ENCODE data around the gene PRSS21.

The PRSS21 gene

GRCh38 chr16:2830355-2830695 is 13.3 kb downstream of the PRSS21 start:
- Histone ChIP-seq H3K4me1 (ENCODE audit: control insufficient read depth in 1 of 2, insufficient read depth in 1 of 2, low read depth in 1 of 2, low read length in 1 of 2) (peaks cover 12 to 14% of the 10 kb centered on the region in 2 experiments), H3K27me3 (no peaks in the 10 kb centered on the region), H3K4me3 (ENCODE audit: low read depth in 1 of 2, low read length in 1 of 2) (no peak overlapping the region), H3K27ac (no peak overlapping the region), H3K9me3 (no peaks in the 10 kb centered on the region), H3K36me3 (no peaks in the 10 kb centered on the region)
- TF ChIP-seq CTCF (IDR thresholded peaks at IDR 0.05): no peak

- TF ChIP-seq CTCF (IDR thresholded peaks at IDR 0.05): no peak
- no peaks in the 10 kb centered on the region for H3K9me3 ChIP-seq
- no peaks in the 10 kb centered on the region for H3K36me3 ChIP-seq
- H3K4me3 ChIP-seq (ENCODE audit: low read depth in 1 of 2, low read length in 1 of 2): no peak overlapping the region
- no peak overlapping the region for H3K27ac ChIP-seq
- peaks cover 2% of the 10 kb centered on the region for H3K27me3 ChIP-seq
- H3K4me1 ChIP-seq (ENCODE audit: control insufficient read depth in 1 of 2, insufficient read depth in 1 of 2, low read depth in 1 of 2, low read length in 1 of 2): peaks cover 12 to 14% of the 10 kb centered on the region in 2 experiments
Observed at GRCh38 chr16:2831203-2831602, 14.2 kb downstream of the PRSS21 start.

GRCh38 chr16:2833776-2834175 is 16.7 kb downstream of the PRSS21 start:
- Histone ChIP-seq H3K9me3 (no peaks in the 10 kb centered on the region), H3K36me3 (no peaks in the 10 kb centered on the region), H3K4me3 (ENCODE audit: low read depth in 1 of 2, low read length in 1 of 2) (no peak overlapping the region), H3K27ac (no peak overlapping the region), H3K27me3 (peaks cover 24% of the 10 kb centered on the region), H3K4me1 (ENCODE audit: control insufficient read depth in 1 of 2, insufficient read depth in 1 of 2, low read depth in 1 of 2, low read length in 1 of 2) (peaks cover 12 to 14% of the 10 kb centered on the region in 2 experiments)
- TF ChIP-seq CTCF (IDR thresholded peaks at IDR 0.05): no peak

- Histone ChIP-seq H3K27me3 (peaks cover 31% of the 10 kb centered on the region), H3K4me1 (ENCODE audit: control insufficient read depth in 1 of 2, insufficient read depth in 1 of 2, low read depth in 1 of 2, low read length in 1 of 2) (peaks cover 6 to 9% of the 10 kb centered on the region in 2 experiments), H3K27ac (no peak overlapping the region), H3K36me3 (no peaks in the 10 kb centered on the region), H3K4me3 (ENCODE audit: low read depth in 1 of 2, low read length in 1 of 2) (no peak overlapping the region), H3K9me3 (no peaks in the 10 kb centered on the region)
- TF ChIP-seq CTCF (IDR thresholded peaks at IDR 0.05): no peak
Observed at GRCh38 chr16:2834968-2835367, 17.9 kb downstream of the PRSS21 start.

- peaks cover 31% of the 10 kb centered on the region for H3K27me3 ChIP-seq
- no peak for TF ChIP-seq CTCF (IDR thresholded peaks at IDR 0.05)
- H3K27ac ChIP-seq: no peak overlapping the region
- H3K9me3 ChIP-seq: no peaks in the 10 kb centered on the region
- peaks cover 0 to under 1% of the 10 kb centered on the region in 2 experiments for H3K4me1 ChIP-seq (ENCODE audit: control insufficient read depth in 1 of 2, insufficient read depth in 1 of 2, low read depth in 1 of 2, low read length in 1 of 2)
- H3K36me3 ChIP-seq: no peaks in the 10 kb centered on the region
- no peak overlapping the region for H3K4me3 ChIP-seq (ENCODE audit: low read depth in 1 of 2, low read length in 1 of 2)
Observed at GRCh38 chr16:2835638-2836493, 18.8 kb downstream of the PRSS21 start.
